Neutrophil (primary cell): ENCODE results near the gene SLC38A1.

Experiments
- H3K27ac ChIP-seq: fragments of 200-600 bp; sonication (generic); 2 replicates; pipeline ENCODE4 v1.5.1; 2016; ENCODE audit warnings: mild to moderate bottlenecking, moderate library complexity
- H3K27me3 ChIP-seq: fragments of 200-600 bp; sonication (generic); 2 replicates; pipeline ENCODE4 v1.6.0; 2016; ENCODE audit warnings: mild to moderate bottlenecking
- H3K36me3 ChIP-seq: fragments of 200-600 bp; sonication (generic); 2 replicates; pipeline ENCODE4 v1.5.1; 2017
- H3K4me1 ChIP-seq, 2 experiments: fragments of 200-600 bp in 1 of 2; sonication (generic) in 1 of 2; 1 replicate in 1 of 2; 2 replicates in 1 of 2; pipeline versions ENCODE4 v1.5.1 to v1.6.1; 2013 to 2016; ENCODE audit warnings: low read depth in 1 of 2, low read length in 1 of 2, mild to moderate bottlenecking in 1 of 2, moderate library complexity in 1 of 2; ENCODE audit not compliant: control insufficient read depth in 1 of 2, insufficient read depth in 1 of 2
- H3K4me3 ChIP-seq, 2 experiments: fragments of 200-600 bp in 1 of 2; sonication (generic) in 1 of 2; 1 replicate in 1 of 2; 2 replicates in 1 of 2; pipeline ENCODE4 v1.5.1; 2013 to 2016; ENCODE audit warnings: low read depth in 1 of 2, low read length in 1 of 2, mild to moderate bottlenecking in 1 of 2, moderate library complexity in 1 of 2
- H3K9me3 ChIP-seq: fragments of 200-600 bp; sonication (generic); 2 replicates; pipeline ENCODE4 v1.5.1; 2016
- CTCF ChIP-seq: fragments of 200-600 bp; sonication (generic); IDR thresholded peaks from 2 replicates; pipeline ENCODE4 v1.5.1; 2016; ENCODE audit warnings: antibody characterized with exemption

Gene SLC38A1

GRCh38 chr12:46174919-46175318 is 93.9 kb downstream of the SLC38A1 start:
- no peak overlapping the region for H3K27ac ChIP-seq
- H3K4me3 ChIP-seq, result no peak overlapping the region
- no peaks in the 10 kb centered on the region for H3K9me3 ChIP-seq
- no peaks in the 10 kb centered on the region for H3K36me3 ChIP-seq
- TF ChIP-seq CTCF, result no peak
- H3K4me1 ChIP-seq, result peaks cover 34 to 35% of the 10 kb centered on the region in 2 experiments
- no peaks in the 10 kb centered on the region for H3K27me3 ChIP-seq

- Histone ChIP-seq H3K36me3 (no peaks in the 10 kb centered on the region), H3K27ac (peak overlapping the region; percentile 33), H3K4me1 (peaks cover 34 to 35% of the 10 kb centered on the region in 2 experiments), H3K4me3 (no peak overlapping the region), H3K9me3 (no peaks in the 10 kb centered on the region), H3K27me3 (no peaks in the 10 kb centered on the region)
- no peak for TF ChIP-seq CTCF
Observed at GRCh38 chr12:46174061-46174662, 94.7 kb downstream of the SLC38A1 start.

GRCh38 chr12:46168426-46168825 is 100.4 kb downstream of the SLC38A1 start:
- Histone ChIP-seq H3K4me3 (no peak overlapping the region), H3K27me3 (no peaks in the 10 kb centered on the region), H3K27ac (no peak overlapping the region), H3K9me3 (no peaks in the 10 kb centered on the region), H3K4me1 (no peaks in the 10 kb centered on the region), H3K36me3 (no peaks in the 10 kb centered on the region)
- no peak for TF ChIP-seq CTCF

- no peak for TF ChIP-seq CTCF
- no peaks in the 10 kb centered on the region for H3K27me3 ChIP-seq
Observed at GRCh38 chr12:46167412-46167811, 101.4 kb downstream of the SLC38A1 start.

GRCh38 chr12:46165191-46165590 is 103.7 kb downstream of the SLC38A1 start:
- Histone ChIP-seq H3K27me3 (no peaks in the 10 kb centered on the region), H3K9me3 (no peaks in the 10 kb centered on the region), H3K4me1 (no peaks in the 10 kb centered on the region), H3K27ac (no peak overlapping the region), H3K36me3 (no peaks in the 10 kb centered on the region), H3K4me3 (no peak overlapping the region)
- no peak for TF ChIP-seq CTCF

More at GRCh38 chr12:46167412-46167811, 101.4 kb downstream of the SLC38A1 start:
- Histone ChIP-seq H3K4me3 (no peak overlapping the region), H3K4me1 (no peaks in the 10 kb centered on the region), H3K9me3 (no peaks in the 10 kb centered on the region), H3K36me3 (no peaks in the 10 kb centered on the region), H3K27ac (no peak overlapping the region)
